Upper lobe of right lung (tissue), 1 donor: Measurements from ENCODE around the gene PDE7B. TPM values are rescaled to one million over a fixed set of nuclear protein-coding genes. Genes with fewer than 3 reads are reported as not detected.
A peak's percentile ranks its signal among the peaks of the same experiment; 100 is the strongest.

Source experiments
- ATAC-seq: fragments of 200-7000 bp; cut with Tn5 transposase; one replicate; pipeline ENCODE4 v1.9.1; 2020; ENCODE audit warnings: mild to moderate bottlenecking, moderate library complexity
- DNase-seq: peaks from one replicate; pipeline ENCODE4 v3.0.0-alpha.2; 2020
- H3K27ac ChIP-seq: fragments of 200-600 bp; one replicate; pipeline ENCODE4 v1.8.0; 2022
- H3K27me3 ChIP-seq: fragments of 200-600 bp; one replicate; pipeline ENCODE4 v1.8.0; 2022; ENCODE audit warnings: mild to moderate bottlenecking
- H3K36me3 ChIP-seq: fragments of 200-600 bp; one replicate; pipeline ENCODE4 v1.8.0; 2022
- H3K4me1 ChIP-seq: fragments of 200-600 bp; one replicate; pipeline ENCODE4 v1.8.0; 2022
- H3K4me3 ChIP-seq: fragments of 200-600 bp; one replicate; pipeline ENCODE4 v1.8.0; 2022; ENCODE audit warnings: mild to moderate bottlenecking
- H3K9me3 ChIP-seq: fragments of 200-600 bp; one replicate; pipeline ENCODE4 v1.8.0; 2022
- CTCF ChIP-seq: fragments of 200-600 bp; IDR thresholded peaks from one replicate; pipeline ENCODE4 v1.8.0; 2022; ENCODE audit warnings: antibody characterized with exemption
- intact Hi-C: fragments of 100-400 bp; cut with DNase I; formaldehyde crosslinking; loops from one replicate; pipeline ENCODE4 v1.11.0; 2022
- total RNA-seq: library from RNA; stranded (reverse); fragmentation: NEBNext Ultra II Directional; extraction: Animal tissue kit (Norgen Biotek cat#: 25700); gene quantifications from one replicate; pipeline ENCODE4 v1.2.1, GENCODE V29; 2021
- donor health status: DM: no; HTN: yes; CAD: no; lungs with severe emphysema.

Gene PDE7B
- total RNA-seq, 1 donor from 2014 or later: 4.2 TPM

DNA sequence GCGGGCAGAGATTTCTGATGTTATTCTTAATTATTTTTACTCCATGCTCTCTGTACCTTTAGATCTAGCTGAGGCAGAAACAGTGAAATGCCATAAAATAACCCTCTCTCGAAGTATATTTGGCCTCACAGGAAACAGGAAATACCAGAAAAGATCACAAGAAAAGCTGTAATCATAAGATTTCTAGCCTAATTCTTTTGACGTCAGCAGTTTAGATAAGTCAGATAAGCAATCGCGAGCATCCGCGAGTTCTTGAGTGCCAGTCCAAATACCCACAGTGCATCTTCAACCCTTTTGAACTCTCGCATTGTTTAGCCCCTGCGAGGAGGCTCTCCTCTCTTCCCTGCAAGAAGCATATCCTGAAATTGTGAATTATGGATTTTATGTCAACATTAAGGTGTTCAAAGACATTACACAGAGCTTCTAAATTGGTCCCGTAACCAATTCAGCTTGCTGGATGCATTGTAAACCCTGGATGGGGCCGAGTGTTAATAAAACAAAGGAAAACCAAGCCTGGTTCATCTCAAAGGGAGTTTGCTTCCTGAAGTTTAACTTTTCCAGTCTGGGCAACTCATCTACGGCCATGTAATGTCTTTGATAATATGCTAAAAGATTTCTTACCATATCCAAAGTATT, 199.8 kb downstream of the PDE7B start:
- Histone ChIP-seq H3K27me3 (no peaks in the 10 kb centered on the region), H3K9me3 (no peaks in the 10 kb centered on the region), H3K4me3 (no peak overlapping the region), H3K4me1 (peaks cover 3% of the 10 kb centered on the region), H3K27ac (peak overlapping the region; percentile 48), H3K36me3 (no peaks in the 10 kb centered on the region)
- intact Hi-C loops: no loop called here
- no peak for TF ChIP-seq CTCF
- ATAC-seq (no peak), DNase-seq (no peak)

DNA sequence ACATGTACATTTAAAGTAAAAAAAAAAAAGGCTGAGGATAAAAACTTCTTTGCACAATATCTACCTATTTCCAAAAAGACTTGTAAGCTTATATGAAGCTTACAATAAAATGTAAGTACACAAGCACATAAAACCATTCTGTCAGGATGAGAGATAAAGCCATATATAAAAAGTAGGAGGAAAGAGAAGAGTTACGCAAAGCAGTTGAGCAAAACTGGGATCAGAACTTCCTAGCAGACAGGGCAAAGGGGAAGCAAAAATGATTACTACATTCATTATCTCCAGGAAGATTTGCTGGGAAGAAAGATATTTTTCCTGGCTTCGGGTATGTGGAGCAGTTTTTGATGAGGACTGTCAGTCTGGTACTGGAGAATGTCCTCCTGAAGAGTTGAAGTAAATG, 200.5 kb downstream of the PDE7B start:
- Histone ChIP-seq H3K4me1 (peaks cover 3% of the 10 kb centered on the region), H3K36me3 (no peaks in the 10 kb centered on the region), H3K27me3 (no peaks in the 10 kb centered on the region), H3K9me3 (no peaks in the 10 kb centered on the region), H3K27ac (no peak overlapping the region), H3K4me3 (no peak overlapping the region)
- intact Hi-C loops: no loop called here
- no peak for ATAC-seq
- no peak for TF ChIP-seq CTCF
- DNase-seq: no peak

- DNase-seq: no peak
- TF ChIP-seq CTCF: no peak
- no peak overlapping the region for H3K4me3 ChIP-seq
- H3K4me1 ChIP-seq: no peaks in the 10 kb centered on the region
- H3K36me3 ChIP-seq: no peaks in the 10 kb centered on the region
- H3K27me3 ChIP-seq: no peaks in the 10 kb centered on the region
- H3K9me3 ChIP-seq: no peaks in the 10 kb centered on the region
- ATAC-seq: no peak
- intact Hi-C loops: no loop called here
- H3K27ac ChIP-seq: no peak overlapping the region
Measured at GRCh38 chr6:136058852-136059251, 207.4 kb downstream of the PDE7B start.

- Histone ChIP-seq H3K4me1 (no peaks in the 10 kb centered on the region), H3K27ac (no peak overlapping the region), H3K27me3 (no peaks in the 10 kb centered on the region), H3K4me3 (no peak overlapping the region), H3K9me3 (no peaks in the 10 kb centered on the region), H3K36me3 (no peaks in the 10 kb centered on the region)
- DNase-seq: no peak
- TF ChIP-seq CTCF: no peak
- intact Hi-C loops: no loop called here
- no peak for ATAC-seq
Measured at GRCh38 chr6:136059308-136059707, 207.8 kb downstream of the PDE7B start.

DNA sequence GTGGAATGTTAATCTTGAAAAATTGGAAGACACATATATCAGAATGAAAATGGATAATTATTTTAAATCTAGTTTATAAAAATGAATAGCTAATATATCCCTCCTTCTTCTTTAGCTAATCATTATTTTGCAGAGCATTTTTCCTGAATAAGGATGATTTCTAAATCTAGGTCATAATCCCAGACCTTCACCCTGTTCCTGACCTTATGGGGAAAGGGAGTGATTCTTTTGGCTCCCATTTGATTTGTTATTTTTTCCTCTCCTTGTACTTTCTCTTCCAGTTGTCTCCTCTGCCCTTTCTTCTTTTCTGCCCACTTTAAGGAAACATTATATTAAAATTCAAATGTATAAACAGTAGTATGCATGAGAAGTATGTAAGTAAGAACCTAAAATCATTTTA, 208.6 kb downstream of the PDE7B start:
- H3K27ac ChIP-seq: no peak overlapping the region

More for the DNA sequence above, 208.6 kb downstream of the PDE7B start:
- DNase-seq (no peak), ATAC-seq (no peak)
- H3K36me3 ChIP-seq: no peaks in the 10 kb centered on the region
- H3K27me3 ChIP-seq: no peaks in the 10 kb centered on the region
- H3K4me1 ChIP-seq: no peaks in the 10 kb centered on the region
- intact Hi-C loops: no loop called here
- H3K9me3 ChIP-seq: no peaks in the 10 kb centered on the region
- no peak overlapping the region for H3K4me3 ChIP-seq
- TF ChIP-seq CTCF: no peak
